Superior temporal gyrus (tissue), 1 donor: Measurements from ENCODE around the gene C5orf34.
"Not testable (repeated sequence)": the region's sequence is repeated elsewhere in the genome, so short reads cannot be mapped to it uniquely, and the experiment has no call there.

Experiments
- DNase-seq: peaks from one replicate; pipeline ENCODE4 v3.0.0-alpha.2; 2016; ENCODE audit errors: extremely low spot score

The C5orf34 gene, protein sequence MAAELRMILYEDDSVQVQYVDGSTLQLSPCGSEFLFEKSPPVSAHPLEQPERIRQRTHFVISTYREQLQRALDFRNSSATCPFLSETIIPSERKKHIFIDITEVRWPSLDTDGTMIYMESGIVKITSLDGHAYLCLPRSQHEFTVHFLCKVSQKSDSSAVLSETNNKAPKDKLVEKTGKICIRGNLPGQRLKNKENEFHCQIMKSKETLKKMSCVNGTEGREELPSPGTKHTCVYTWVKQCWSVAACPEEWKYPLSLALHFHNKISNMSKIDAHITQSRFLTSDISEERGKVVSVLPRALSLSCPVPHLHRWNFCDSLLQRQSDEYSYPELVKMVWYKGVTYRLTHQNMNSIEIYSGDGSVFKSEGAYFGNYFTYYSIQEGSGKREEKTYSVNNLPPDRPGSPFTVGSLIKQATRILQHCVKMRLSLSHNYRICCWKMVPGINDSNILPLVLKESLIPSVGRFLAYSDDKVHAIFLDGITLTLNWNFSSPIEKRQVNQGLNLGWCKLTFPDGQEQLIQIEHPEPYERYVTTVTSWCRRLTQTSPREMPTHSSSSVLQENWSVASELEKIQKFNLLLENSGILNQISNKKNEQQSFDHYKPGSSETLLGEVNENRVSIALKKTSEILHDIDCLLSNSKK

DNA sequence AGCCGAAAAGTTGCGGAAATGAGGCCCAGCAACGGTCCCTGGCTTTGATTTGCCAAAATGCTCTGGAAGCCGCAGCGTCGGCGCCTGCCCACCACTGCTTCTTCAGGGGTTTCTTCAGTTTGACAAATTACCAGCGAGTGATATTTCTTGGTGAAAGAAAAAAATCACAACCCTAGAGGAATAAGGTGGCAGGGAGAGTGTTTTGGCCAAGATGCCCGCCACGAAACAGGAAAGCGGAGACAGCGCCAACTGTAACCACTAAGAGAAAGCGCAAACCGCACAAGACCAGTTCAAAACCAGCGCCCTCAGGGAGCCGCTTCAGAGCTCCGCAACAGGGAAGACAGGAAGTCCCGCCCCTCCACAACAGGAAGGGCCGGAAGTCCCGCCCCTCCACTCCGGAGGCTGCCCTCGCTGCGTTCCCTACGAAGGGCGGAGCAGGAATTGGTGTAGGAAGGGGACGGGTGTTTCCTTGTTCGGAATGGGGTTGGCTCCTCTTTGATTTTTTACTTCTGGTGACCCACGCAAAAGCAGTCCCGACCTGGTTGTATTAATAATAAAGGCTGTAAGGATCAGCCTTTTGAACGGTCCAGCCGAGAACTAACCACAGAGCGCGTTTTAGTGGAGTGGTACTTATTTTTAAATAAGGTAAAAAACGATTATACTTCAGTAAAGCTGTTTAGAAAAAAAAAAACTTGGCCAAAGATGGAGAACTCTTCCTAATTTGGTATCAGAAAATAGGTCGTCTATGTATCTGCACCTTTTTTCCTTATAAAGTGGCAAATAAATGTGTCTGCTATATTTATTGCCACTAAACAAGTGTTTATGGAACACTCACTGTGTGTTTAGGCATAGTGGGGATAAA is at the start of gene C5orf34:
C5orf34 (minus strand) TSS at position 333 of the 862 bp plus-strand sequence. CDS start 5,809 bp downstream, outside the sequence.
- peak; percentile 97 for DNase-seq

DNA sequence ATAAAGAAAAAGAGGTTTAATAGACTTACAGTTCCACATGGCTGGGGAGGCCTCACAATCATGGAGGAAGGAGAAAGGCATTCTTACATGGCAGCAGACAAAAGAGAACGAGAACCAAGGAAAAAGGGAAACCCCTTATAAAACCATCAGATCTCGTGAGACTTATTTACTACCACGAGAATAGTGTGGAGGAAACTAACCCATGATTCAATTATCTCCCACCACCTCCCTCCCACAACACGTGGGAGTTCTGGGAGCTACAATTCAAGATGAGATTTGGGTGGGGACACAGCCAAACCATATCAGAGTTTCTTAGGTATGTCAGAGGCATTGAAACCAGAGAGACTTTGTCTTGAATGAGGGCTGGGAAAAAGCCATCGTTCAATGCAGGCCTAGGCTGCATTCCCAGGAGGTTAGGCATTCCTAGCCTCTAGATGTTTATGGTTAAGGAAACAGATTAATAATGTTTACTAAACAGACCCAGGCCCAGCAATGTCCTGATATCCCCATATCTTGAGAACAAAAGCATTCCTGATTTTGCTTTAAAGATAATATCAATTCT is 49.4 kb upstream of the C5orf34 start:
- no peak for DNase-seq

GRCh38 chr5:43563321-43563720 is 48.4 kb upstream of the C5orf34 start:
- DNase-seq, result no peak

- no peak for DNase-seq
Measured at GRCh38 chr5:43561356-43561755, 46.4 kb upstream of the C5orf34 start.

- DNase-seq, result no peak
Measured at GRCh38 chr5:43560128-43560527, 45.2 kb upstream of the C5orf34 start.

GRCh38 chr5:43556857-43557542 is 42.1 kb upstream of the C5orf34 start, which contains the start of gene PAIP1:
Gene PAIP1 (minus strand): TSS chr5:43557077. CDS start chr5:43556846, 231 bp downstream.
- DNase-seq, result peak; percentile 73

GRCh38 chr5:43556607-43556856 is 41.6 kb upstream of the C5orf34 start:
- not testable (repeated sequence) for DNase-seq

DNA sequence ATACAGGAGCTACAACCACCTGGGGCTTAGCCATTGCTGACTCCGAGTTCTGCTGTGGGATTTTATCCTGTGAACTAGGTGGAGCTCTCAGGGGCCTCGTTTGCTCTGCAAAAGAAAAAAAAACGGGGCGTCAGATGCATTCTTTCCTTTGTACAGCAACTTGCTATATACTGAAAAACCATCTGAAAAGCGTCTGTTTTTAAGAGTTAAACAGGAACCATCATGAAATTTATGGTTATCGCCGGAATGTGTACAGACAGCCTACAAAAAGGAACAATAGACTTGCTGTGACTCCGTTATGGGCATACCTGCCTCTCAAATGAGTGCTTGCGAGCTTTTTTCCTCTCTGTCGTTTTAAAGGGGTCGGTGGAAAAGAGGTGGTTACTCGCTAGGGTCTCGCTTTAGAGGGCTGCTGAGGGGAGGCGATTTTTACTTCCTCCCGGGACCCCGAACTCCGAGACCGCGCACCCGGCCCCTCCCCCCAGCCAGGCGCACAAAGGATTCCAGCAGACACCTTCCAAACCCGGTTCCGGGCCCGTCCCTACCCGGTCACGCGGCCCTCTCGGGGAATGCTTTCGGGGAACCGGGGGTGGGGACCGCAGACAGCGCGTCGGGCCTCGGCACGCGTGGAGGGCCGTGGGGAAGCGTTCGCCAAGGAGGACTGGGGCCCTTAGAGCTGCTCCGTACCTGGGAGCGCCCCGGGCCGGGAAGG is 41.1 kb upstream of the C5orf34 start:
- peak; percentile 35 for DNase-seq

- no peak for DNase-seq
Measured at GRCh38 chr5:43554497-43554896, 39.5 kb upstream of the C5orf34 start.

GRCh38 chr5:43553381-43553780 is 38.4 kb upstream of the C5orf34 start:
- no peak for DNase-seq

DNA sequence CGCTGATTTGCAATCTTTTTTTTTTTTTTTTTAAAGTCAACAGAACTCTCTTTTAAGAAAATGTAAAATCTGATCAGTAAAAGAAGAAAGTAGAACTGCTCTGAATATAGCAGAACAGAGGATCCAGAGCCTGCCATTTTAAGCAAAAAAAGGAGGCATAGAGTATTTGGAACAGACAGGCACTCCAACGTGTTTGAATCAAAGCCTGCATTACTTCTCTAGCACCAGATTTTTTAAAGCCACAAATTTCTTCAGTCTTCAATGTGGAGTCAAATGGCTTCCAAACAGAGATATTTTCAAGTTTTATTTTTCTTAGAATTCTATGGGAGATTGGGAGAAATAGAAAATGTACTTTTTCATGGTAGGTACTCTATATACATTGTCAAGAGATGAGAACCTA is 36.8 kb upstream of the C5orf34 start:
- DNase-seq, result no peak

- not testable (repeated sequence) for DNase-seq
Measured at GRCh38 chr5:43549272-43549671, 34.3 kb upstream of the C5orf34 start.

GRCh38 chr5:43548358-43548757 is 33.4 kb upstream of the C5orf34 start:
- no peak for DNase-seq

GRCh38 chr5:43547532-43547931 is 32.6 kb upstream of the C5orf34 start:
- DNase-seq, result no peak

DNA sequence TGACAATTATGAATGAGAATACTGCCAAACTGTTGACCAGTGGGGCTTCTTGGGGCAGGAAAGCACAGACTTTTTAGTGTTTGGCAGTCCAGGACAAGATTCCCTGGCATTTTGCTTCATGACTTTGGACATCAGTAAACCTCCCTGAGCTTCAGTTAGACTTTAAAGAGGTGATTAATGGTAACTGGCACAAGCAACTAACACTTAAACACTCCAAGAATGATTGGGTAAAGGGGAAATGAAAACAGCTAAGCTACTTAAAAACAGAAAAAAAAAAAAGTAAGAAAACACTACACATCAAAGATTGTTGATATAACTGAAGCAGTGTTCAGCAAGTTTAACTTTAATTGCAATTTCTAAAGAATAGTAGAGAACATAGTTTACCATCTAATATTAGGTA is 28.5 kb upstream of the C5orf34 start:
- DNase-seq, result no peak

DNA sequence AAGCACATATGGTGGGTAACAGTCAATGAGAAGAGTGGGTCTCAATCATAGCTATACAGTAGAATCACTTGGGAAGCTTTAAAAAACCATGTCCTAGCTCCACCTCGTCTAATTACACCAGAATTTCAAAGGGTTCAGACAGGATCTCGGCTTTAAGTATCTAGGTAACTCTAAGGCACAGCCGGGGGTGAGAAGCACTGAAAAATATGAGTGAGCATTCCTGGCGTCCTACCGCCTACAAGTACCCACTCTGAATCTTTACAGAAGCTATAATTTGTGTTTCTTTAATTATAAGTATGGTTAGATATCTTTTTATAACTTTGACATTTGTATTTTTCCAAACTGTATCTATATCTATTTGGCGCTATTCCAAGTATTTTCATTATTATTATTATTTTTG is 25.8 kb upstream of the C5orf34 start:
- DNase-seq, result no peak

GRCh38 chr5:43536972-43537371 is 22.0 kb upstream of the C5orf34 start:
- no peak for DNase-seq

DNA sequence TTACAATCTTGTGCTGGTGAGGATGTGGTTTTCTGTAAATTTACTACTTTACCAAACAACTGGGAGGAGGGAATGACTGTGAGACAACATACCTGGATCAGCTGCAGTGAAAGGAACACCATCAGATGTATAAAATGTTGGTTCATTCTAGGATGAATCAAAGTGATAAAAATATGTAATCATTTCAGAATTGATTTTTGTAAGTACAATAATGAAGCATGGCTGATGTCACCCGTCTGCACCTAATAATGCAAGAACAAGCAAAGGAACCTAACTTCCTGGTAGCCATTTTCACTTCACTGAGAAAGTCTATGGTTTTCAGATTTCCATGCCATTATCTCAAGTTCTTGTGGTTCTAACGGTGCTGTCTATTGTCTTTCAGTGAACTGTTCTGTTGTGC is 18.7 kb upstream of the C5orf34 start:
- DNase-seq, result no peak

DNA sequence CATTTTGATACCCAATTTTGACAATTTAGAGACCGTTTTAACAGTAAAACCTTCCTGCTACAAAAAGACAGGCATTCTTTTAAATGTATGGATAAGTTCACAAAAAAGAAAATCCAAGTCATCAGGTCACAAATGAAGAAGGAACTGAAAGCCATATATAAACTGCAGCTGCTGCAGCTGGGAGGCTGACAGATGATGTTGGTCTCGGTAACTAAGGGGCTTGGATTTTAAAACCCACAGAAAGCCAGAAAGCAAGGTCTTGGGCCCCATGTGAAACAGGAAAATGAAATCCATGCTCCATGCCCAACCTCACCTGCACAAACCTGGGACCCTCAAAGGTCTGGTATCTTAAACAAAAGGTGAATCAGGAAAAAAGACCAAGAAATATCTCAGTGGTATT is 15.7 kb upstream of the C5orf34 start:
- DNase-seq, result no peak

DNA sequence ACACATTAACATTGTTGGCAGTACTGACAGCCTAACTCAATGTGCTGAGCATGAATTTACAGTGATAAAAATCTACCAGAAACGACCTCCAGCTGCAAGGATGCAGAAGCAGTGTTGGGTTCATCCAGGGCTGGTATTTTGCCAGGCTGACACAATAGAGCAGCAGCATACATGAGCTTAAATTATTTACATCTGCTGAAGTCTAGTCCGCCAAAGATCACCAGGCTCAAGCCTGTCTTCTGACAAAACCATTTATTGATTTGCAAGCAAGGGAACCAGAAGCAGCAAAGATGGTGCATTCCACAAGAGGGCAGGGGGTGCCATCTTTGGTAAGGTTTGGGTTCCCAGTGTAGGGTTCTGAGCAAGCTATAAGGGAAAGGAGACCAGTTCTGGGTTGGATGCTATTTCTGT is 8.7 kb upstream of the C5orf34 start:
- DNase-seq, result no peak

GRCh38 chr5:43520615-43521014 is 5.7 kb upstream of the C5orf34 start:
- DNase-seq, result no peak
